ENCODE data around the gene RASSF3.

DNA sequence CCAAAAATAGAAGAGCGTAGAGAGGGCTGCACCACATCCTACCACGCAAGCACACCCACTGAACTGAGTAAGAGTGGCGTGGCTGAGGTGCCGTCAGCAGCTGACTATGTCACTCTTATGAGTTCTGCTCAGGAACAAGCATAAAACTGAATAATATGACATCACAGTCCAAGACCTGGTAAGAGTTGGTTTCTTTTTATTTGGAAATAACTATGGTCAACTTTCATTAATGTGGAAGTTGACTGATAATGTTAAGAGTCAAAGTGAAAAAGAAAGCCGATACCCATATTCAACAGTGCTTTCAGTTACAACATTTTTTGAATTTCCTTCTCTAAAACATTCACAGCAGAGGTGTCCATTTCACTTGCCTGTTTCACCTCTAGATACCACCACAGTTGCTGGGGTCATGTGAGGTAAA is 104.3 kb downstream of the RASSF3 start:
- TF ChIP-seq POLR2A (IDR thresholded peaks at IDR 0.05) (no peak), POLR2AphosphoS5 (IDR thresholded peaks at IDR 0.05) (no peak)
- TF ChIP-seq, protein P1, sequence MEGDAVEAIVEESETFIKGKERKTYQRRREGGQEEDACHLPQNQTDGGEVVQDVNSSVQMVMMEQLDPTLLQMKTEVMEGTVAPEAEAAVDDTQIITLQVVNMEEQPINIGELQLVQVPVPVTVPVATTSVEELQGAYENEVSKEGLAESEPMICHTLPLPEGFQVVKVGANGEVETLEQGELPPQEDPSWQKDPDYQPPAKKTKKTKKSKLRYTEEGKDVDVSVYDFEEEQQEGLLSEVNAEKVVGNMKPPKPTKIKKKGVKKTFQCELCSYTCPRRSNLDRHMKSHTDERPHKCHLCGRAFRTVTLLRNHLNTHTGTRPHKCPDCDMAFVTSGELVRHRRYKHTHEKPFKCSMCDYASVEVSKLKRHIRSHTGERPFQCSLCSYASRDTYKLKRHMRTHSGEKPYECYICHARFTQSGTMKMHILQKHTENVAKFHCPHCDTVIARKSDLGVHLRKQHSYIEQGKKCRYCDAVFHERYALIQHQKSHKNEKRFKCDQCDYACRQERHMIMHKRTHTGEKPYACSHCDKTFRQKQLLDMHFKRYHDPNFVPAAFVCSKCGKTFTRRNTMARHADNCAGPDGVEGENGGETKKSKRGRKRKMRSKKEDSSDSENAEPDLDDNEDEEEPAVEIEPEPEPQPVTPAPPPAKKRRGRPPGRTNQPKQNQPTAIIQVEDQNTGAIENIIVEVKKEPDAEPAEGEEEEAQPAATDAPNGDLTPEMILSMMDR (IDR thresholded peaks at IDR 0.05), result no peak
